ENCODE results near the gene ARMC9. TPM values are rescaled to one million over a fixed set of nuclear protein-coding genes. Genes with fewer than 3 reads are reported as not detected.

The ARMC9 gene
- total and polyA plus RNA-seq, 2 of the 13 experiments (the other 11 are each of a cell fraction or from before 2014, with no cell fraction given): 9.1 to 12.8 TPM

GRCh38 chr2:231418820-231419640, 220.6 kb downstream of the ARMC9 start (continued):
- TF ChIP-seq, protein P1, sequence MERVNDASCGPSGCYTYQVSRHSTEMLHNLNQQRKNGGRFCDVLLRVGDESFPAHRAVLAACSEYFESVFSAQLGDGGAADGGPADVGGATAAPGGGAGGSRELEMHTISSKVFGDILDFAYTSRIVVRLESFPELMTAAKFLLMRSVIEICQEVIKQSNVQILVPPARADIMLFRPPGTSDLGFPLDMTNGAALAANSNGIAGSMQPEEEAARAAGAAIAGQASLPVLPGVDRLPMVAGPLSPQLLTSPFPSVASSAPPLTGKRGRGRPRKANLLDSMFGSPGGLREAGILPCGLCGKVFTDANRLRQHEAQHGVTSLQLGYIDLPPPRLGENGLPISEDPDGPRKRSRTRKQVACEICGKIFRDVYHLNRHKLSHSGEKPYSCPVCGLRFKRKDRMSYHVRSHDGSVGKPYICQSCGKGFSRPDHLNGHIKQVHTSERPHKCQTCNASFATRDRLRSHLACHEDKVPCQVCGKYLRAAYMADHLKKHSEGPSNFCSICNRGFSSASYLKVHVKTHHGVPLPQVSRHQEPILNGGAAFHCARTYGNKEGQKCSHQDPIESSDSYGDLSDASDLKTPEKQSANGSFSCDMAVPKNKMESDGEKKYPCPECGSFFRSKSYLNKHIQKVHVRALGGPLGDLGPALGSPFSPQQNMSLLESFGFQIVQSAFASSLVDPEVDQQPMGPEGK (CRISPR knock-in tag; IDR thresholded peaks at IDR 0.05): no peak
- no peak for TF ChIP-seq DNMT1 (CRISPR knock-in tag; IDR thresholded peaks at IDR 0.05)
- no peak for TF ChIP-seq ZNF776 (CRISPR knock-in tag; IDR thresholded peaks at IDR 0.05)
- no peak for TF ChIP-seq POLR2A (IDR thresholded peaks at IDR 0.05; ENCODE audit: insufficient read depth in 1 of 2, low read depth in 2 of 2, low read length in 2 of 2)
- TF ChIP-seq KDM5A (IDR thresholded peaks at IDR 0.05; ENCODE audit: borderline replicate concordance, low read length): no peak
- TF ChIP-seq UBTF (CRISPR knock-in tag; IDR thresholded peaks at IDR 0.05): peak; percentile 73; the same call in 1 of the 2 replicates
- TF ChIP-seq ZNF292 (CRISPR knock-in tag; IDR thresholded peaks at IDR 0.05; ENCODE audit: borderline replicate concordance, low read depth): peak; percentile 95
- TF ChIP-seq NBN (conservative IDR thresholded peaks at IDR 0.05): no peak
- TF ChIP-seq SP2 (CRISPR knock-in tag; IDR thresholded peaks at IDR 0.05): 0 out of 2 replicates have a peak, but pooled peaks have one; percentile 23
- peak; percentile 19 for TF ChIP-seq ZNF891 (CRISPR knock-in tag; IDR thresholded peaks at IDR 0.05)
- no peak for TF ChIP-seq CSRNP2 (CRISPR knock-in tag; conservative IDR thresholded peaks at IDR 0.05; ENCODE audit: low read depth)
- TF ChIP-seq THYN1 (CRISPR knock-in tag; IDR thresholded peaks at IDR 0.05; ENCODE audit: borderline replicate concordance, low read depth): no peak
- TF ChIP-seq NCOR1 (IDR thresholded peaks at IDR 0.05; ENCODE audit: borderline replicate concordance, low read length): no peak
- TF ChIP-seq STAG1 (CRISPR knock-in tag; IDR thresholded peaks at IDR 0.05): no peak
- no peak for TF ChIP-seq ZFP62 (CRISPR knock-in tag; IDR thresholded peaks at IDR 0.05)
- no peak for TF ChIP-seq ONECUT2 (CRISPR knock-in tag; IDR thresholded peaks at IDR 0.05)
- TF ChIP-seq ISX (CRISPR knock-in tag; conservative IDR thresholded peaks at IDR 0.05): no peak; the same call in 1 of the 2 replicates
- peak; percentile 72; the same call in 1 of the 2 replicates for TF ChIP-seq NRL (CRISPR knock-in tag; IDR thresholded peaks at IDR 0.05; ENCODE audit: borderline replicate concordance)
- TF ChIP-seq, protein P2, sequence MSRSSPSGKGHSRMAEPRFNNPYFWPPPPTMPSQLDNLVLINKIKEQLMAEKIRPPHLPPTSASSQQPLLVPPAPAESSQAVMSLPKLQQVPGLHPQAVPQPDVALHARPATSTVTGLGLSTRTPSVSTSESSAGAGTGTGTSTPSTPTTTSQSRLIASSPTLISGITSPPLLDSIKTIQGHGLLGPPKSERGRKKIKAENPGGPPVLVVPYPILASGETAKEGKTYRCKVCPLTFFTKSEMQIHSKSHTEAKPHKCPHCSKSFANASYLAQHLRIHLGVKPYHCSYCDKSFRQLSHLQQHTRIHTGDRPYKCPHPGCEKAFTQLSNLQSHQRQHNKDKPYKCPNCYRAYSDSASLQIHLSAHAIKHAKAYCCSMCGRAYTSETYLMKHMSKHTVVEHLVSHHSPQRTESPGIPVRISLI (CRISPR knock-in tag; IDR thresholded peaks at IDR 0.05; ENCODE audit: borderline replicate concordance): no peak

Measured in HepG2 (cell line).